ENCODE measurements around the gene RELCH. TPM values are rescaled to one million over a fixed set of nuclear protein-coding genes. Genes with fewer than 3 reads are reported as not detected.

Gene RELCH
- total and polyA plus RNA-seq, 7 donors, result 3.5 to 13.4 (median 9.8) TPM

DNA sequence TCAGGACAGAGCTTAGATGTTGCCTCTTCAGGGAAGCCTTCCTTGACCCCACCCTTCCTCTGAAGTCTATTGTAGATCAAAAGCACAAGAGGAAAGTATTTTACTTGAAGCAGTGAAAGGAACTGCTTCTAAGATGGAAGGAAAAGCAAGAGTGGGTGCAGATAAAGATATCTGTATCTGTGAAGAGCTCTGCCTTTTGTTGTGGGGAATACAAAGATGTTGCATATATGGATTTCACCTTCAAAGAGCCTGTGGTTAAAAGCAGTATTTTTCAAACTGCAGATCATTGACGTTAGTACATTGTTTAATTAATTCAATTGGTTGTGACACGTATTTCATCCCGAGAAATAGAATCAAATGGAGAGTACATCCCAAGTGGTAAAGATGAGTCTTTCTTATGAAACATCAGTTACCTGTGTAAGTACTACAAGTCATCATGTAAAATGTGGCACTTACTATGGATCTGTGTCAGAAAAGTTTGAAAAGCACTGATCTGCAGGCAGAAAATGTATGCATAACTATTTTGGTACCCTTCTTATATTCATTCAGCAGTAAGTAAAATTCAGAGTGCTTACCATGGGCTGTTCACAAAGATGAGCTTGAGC is 113.4 kb downstream of the RELCH start:
- Histone ChIP-seq H3K27me3 (ENCODE audit: insufficient read depth in 3 of 3, low read length in 2 of 3) (no peaks in the 10 kb centered on the region), H3K4me1 (no peaks in the 10 kb centered on the region), H3K4me3 (no peak overlapping the region), H3K36me3 (ENCODE audit: insufficient read depth in 1 of 2, low read depth in 1 of 2) (peaks cover 7 to 73% of the 10 kb centered on the region in 2 donors), H3K27ac (no peak overlapping the region), H3K9me3 (no peaks in the 10 kb centered on the region)
- intact Hi-C loops (cut with DNase I), result no loop called here
- TF ChIP-seq, protein P1, sequence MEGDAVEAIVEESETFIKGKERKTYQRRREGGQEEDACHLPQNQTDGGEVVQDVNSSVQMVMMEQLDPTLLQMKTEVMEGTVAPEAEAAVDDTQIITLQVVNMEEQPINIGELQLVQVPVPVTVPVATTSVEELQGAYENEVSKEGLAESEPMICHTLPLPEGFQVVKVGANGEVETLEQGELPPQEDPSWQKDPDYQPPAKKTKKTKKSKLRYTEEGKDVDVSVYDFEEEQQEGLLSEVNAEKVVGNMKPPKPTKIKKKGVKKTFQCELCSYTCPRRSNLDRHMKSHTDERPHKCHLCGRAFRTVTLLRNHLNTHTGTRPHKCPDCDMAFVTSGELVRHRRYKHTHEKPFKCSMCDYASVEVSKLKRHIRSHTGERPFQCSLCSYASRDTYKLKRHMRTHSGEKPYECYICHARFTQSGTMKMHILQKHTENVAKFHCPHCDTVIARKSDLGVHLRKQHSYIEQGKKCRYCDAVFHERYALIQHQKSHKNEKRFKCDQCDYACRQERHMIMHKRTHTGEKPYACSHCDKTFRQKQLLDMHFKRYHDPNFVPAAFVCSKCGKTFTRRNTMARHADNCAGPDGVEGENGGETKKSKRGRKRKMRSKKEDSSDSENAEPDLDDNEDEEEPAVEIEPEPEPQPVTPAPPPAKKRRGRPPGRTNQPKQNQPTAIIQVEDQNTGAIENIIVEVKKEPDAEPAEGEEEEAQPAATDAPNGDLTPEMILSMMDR (IDR thresholded peaks at IDR 0.05), result no peak
- DNase-seq (no peak), ATAC-seq (no peak)
- 90 to 94% (median 92%) methylated on average over 3 of the region's 3 CpGs for WGBS, 3 donors

DNA sequence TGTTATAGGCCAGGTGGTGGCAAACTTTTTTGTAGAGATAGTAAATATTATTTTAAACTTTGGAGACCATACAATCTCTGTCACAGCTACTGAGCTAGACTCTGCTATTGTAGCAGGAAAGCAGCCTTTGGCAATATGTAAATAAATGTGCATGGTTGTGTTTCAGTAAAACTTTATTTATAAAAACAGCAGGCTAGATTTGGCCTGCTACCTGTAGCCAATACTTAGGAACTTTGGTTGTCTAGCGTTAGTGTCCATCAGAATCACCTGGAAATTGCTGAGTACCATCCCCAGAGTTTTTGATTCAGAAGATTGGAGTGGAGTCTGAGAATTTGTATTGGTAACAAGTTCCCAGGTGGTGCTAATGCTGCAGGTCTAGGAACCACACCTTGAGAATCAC is 114.3 kb downstream of the RELCH start:
- ATAC-seq (no peak), DNase-seq (no peak)
- no peaks in the 10 kb centered on the region for H3K27me3 ChIP-seq (ENCODE audit: insufficient read depth in 3 of 3, low read length in 2 of 3)
- WGBS, 3 donors, result 94 to 100% (median 100%) methylated on average over 1 of the region's 1 CpG
- no peaks in the 10 kb centered on the region for H3K9me3 ChIP-seq
- TF ChIP-seq, protein P1 (IDR thresholded peaks at IDR 0.05), result no peak
- H3K4me3 ChIP-seq, result no peak overlapping the region
- H3K27ac ChIP-seq, result no peak overlapping the region
- no peaks in the 10 kb centered on the region for H3K4me1 ChIP-seq
- intact Hi-C loops (cut with DNase I), result no loop called here
- H3K36me3 ChIP-seq (ENCODE audit: insufficient read depth in 1 of 2, low read depth in 1 of 2), result peaks cover 7 to 78% of the 10 kb centered on the region in 2 donors

DNA sequence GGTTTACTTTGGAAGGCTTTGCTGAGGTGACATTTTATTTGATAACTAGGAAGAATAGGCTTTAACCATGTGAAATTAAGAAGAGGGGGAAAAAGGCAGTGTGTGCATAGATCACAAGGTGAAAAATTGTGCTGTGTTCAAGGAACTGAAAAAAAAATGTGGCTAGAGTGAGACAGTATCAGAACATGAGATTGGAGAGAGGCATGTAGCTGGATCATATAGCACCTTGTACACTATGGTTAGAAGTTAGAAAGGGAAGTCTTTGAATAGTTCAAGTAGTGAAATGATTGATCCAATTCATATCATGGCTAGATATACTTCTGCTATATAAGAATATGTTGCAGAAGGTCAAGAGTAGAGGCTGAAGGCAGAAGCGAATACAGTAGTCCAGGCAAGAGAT is 125.8 kb downstream of the RELCH start:
- Histone ChIP-seq H3K36me3 (ENCODE audit: insufficient read depth in 1 of 2, low read depth in 1 of 2) (peaks cover 0 to 8% of the 10 kb centered on the region in 2 donors), H3K27ac (no peak overlapping the region), H3K9me3 (no peaks in the 10 kb centered on the region), H3K4me3 (no peak overlapping the region), H3K27me3 (ENCODE audit: insufficient read depth in 3 of 3, low read length in 2 of 3) (no peaks in the 10 kb centered on the region), H3K4me1 (no peaks in the 10 kb centered on the region)
- no peak for ATAC-seq
- TF ChIP-seq, protein P1 (IDR thresholded peaks at IDR 0.05), result no peak
- intact Hi-C loops (cut with DNase I), result no loop called here
- 93 to 100% (median 97%) methylated on average over 1 of the region's 1 CpG for WGBS, 3 donors
- no peak for DNase-seq

DNA sequence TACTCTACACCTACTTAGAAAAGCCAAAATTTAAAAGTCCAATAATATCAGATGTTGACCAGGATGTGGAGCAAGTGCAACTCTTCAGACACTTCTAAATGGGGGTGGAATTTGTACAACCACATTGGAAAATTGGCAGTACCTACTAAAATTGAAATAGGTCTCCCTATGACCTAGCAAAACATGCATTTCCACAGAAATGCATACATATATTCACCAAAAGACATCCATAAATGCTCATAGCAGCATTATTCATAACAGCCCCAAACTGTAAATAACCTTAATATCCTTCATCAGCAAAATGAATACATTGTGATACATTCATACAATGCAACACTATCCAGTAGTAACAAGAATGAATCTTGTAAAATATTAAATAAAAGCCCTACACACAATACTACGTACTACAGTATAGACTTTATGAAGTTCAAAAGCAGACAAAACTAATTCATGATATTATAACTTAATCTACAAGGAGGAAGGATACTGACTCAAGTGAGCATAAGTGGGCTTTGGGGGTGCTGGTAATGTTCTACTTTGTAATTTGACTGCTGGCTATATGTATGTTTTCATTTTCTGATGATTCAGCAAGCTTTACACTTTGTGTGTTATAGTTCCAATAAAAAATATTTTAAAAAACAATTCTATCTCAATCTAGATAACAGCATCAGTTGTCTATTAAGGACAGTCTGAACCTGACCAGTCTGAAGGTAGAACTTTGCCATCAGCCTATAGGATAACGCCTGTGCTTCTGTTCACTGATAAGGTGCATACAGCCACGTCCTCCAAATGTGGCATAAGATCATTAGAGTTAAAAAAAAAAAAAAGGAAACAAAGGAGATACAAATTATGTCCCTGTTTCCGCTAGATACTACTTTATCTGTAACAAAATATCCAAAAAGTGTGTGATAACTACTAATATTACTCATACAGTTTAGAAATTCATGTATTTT is 131.4 kb downstream of the RELCH start:
- no peaks in the 10 kb centered on the region for H3K4me1 ChIP-seq
- intact Hi-C loops (cut with DNase I), result no loop called here
- ATAC-seq (no peak), DNase-seq (no peak)
- no peak overlapping the region for H3K27ac ChIP-seq
- TF ChIP-seq, protein P1 (IDR thresholded peaks at IDR 0.05), result no peak
- H3K36me3 ChIP-seq (ENCODE audit: insufficient read depth in 1 of 2, low read depth in 1 of 2), result no peaks in the 10 kb centered on the region
- H3K4me3 ChIP-seq, result no peak overlapping the region
- WGBS, 3 donors, result 77 to 84% (median 79%) methylated on average over 4 of the region's 4 CpGs
- no peaks in the 10 kb centered on the region for H3K9me3 ChIP-seq
- H3K27me3 ChIP-seq (ENCODE audit: insufficient read depth in 3 of 3, low read length in 2 of 3), result peaks cover 2 to 21% (median 4%) of the 10 kb centered on the region in 3 donors

All from psoas muscle (tissue), 8 donors.